DMS53 treated with DMSO at 0.1 percent for 48 hours (cell line): ENCODE results near the gene NTHL1.

Experiments
- DNase-seq: peaks from one replicate; lab custom pipeline; 2025; ENCODE audit not compliant: unreplicated experiment; lab: John Stamatoyannopoulos, UW

The NTHL1 gene

GRCh38 chr16:2066139-2066538, 18.5 kb upstream of the NTHL1 start:
- no peak for DNase-seq

GRCh38 chr16:2064368-2064945, 16.8 kb upstream of the NTHL1 start:
- DNase-seq: no peak

- no peak for DNase-seq
Measured at GRCh38 chr16:2063861-2064260, 16.2 kb upstream of the NTHL1 start.

GRCh38 chr16:2062801-2063200, 15.2 kb upstream of the NTHL1 start:
- no peak for DNase-seq

GRCh38 chr16:2061526-2061925, 13.9 kb upstream of the NTHL1 start:
- no peak for DNase-seq

GRCh38 chr16:2061023-2061422, 13.4 kb upstream of the NTHL1 start:
- DNase-seq: no peak

- DNase-seq: no peak
Measured at GRCh38 chr16:2060346-2060745, 12.7 kb upstream of the NTHL1 start.

- no peak for DNase-seq
Measured at GRCh38 chr16:2058872-2059271, 11.2 kb upstream of the NTHL1 start.

GRCh38 chr16:2058420-2058819, 10.8 kb upstream of the NTHL1 start:
- DNase-seq: no peak

- DNase-seq: no peak
Measured at GRCh38 chr16:2057438-2057837, 9.8 kb upstream of the NTHL1 start.

- no peak for DNase-seq
Measured at GRCh38 chr16:2056681-2057407, 9.2 kb upstream of the NTHL1 start.

GRCh38 chr16:2056077-2056476, 8.4 kb upstream of the NTHL1 start:
- DNase-seq: no peak

- peak; percentile 75 for DNase-seq
Measured at GRCh38 chr16:2054543-2055245, 7.1 kb upstream of the NTHL1 start.

- DNase-seq: no peak
Measured at GRCh38 chr16:2053897-2054296, 6.3 kb upstream of the NTHL1 start.

- no peak for DNase-seq
Measured at GRCh38 chr16:2053211-2053610, 5.6 kb upstream of the NTHL1 start.

- no peak for DNase-seq
Measured at GRCh38 chr16:2048116-2048543, 496 bp upstream of the NTHL1 start.

GRCh38 chr16:2046893-2047329, 723 bp downstream of the NTHL1 start:
- no peak for DNase-seq

GRCh38 chr16:2045965-2046892, 1.4 kb downstream of the NTHL1 start:
- no peak for DNase-seq

- peak; percentile 19 for DNase-seq
Measured at GRCh38 chr16:2044541-2044940, 3.1 kb downstream of the NTHL1 start.

- peak; percentile 57 for DNase-seq
Measured at GRCh38 chr16:2043667-2044451, 3.8 kb downstream of the NTHL1 start.
